ENCODE data around the gene VSX1.

Gene VSX1

DNA sequence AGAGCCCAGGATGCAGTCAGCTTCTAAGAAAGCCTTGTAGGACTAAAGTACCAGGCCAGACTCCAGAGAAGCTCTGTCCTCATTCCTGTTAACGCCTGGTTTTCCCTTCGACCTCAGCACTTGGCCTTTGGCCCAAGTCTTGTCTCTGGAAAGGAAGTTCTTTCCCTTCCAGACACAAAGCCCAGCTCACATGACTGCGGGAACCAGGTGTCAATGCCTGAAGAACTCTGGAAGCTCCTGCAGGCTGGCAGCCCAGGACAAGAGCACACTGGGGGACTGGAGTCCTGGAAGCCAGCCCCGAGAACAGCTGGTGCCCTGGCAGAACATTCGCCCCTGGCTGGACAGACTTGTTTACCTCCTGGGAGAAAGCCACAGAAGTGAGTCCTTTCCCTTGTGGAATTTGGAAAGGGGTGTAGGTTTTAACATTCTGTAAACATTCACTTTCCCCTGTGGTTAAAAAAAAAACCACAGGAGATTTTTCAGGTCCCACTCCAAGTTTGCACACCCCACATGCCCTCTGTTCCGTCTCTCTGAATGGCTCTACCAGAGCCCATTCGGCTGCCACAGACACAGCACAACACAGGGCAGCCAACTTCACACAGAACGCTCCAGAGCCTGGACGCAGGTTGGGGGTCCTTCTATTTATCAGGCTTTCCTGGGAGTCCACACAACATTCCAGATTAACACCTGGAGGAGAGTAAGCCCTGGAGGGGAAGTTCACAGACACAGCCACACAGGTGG, 42.1 kb downstream of the VSX1 start:
- peak; percentile 40 to 80 for DNase-seq

- DNase-seq: peak; percentile 72 to 86
These were observed 43.3 kb downstream of the VSX1 start for GRCh38 chr20:25038591-25039015.

GRCh38 chr20:25038103-25038410, 43.9 kb downstream of the VSX1 start:
- no peak for DNase-seq

- DNase-seq: no peak
These were observed 44.4 kb downstream of the VSX1 start for GRCh38 chr20:25037288-25038102.

- DNase-seq: no peak
These were observed 45.5 kb downstream of the VSX1 start for GRCh38 chr20:25036331-25036936.

DNA sequence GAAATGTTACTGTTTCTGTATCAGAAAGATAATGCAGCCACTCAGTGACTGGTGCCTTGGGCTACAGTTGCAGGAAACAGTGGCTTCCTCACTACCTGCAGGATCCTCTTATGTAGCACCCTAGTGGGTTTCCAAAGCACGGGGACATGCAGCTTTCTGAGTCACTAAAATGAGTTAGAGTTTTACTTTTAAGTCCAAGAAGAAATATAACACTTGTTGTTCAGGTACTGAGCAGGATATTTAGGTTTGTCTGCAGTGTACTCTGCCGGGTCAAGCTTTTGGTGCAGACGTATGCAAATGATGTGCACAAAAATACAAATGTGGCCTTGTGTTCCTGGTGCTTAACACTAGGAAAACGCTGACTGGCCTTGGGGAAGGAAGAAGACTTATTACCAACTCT, 46.0 kb downstream of the VSX1 start:
- DNase-seq: no peak

- no peak for DNase-seq
These were observed 48.0 kb downstream of the VSX1 start for GRCh38 chr20:25033924-25034300.

DNA sequence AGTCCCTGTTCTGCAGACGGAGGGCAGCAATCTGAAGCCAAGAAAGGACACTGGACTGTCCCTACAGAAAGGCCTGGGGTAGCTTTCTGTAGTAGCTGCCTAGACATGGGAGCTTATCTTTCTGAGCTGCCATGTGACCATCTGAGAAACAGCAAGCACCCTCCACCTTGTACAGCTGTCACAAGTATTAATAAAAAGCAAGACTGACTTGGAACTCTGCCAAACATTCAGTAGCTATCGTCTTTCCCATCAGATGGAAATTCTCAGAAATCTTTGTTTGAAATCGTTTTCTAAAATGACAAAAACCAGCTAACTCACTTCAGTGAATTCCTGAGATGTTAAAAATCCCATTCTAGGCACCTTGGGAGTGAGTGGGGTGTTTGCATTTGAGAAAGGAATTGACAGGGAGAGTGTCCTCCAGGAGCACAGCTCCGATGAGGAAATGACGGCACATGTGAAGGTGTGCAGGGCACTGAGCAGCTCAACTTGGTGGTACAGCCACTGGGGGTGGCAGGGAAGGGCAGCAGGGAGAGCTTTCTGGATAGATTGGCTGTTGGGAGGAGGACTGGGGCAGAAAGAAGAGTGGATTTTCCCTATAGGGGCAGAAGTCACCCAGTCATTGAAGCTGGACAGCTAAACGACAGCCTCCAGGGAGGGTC, 48.5 kb downstream of the VSX1 start:
- DNase-seq: no peak

- no peak for DNase-seq
These were observed 49.3 kb downstream of the VSX1 start for GRCh38 chr20:25032478-25033264.

- DNase-seq: no peak
These were observed 49.9 kb downstream of the VSX1 start for GRCh38 chr20:25032065-25032477.

GRCh38 chr20:25031241-25031640, 50.7 kb downstream of the VSX1 start:
- DNase-seq: no peak

DNA sequence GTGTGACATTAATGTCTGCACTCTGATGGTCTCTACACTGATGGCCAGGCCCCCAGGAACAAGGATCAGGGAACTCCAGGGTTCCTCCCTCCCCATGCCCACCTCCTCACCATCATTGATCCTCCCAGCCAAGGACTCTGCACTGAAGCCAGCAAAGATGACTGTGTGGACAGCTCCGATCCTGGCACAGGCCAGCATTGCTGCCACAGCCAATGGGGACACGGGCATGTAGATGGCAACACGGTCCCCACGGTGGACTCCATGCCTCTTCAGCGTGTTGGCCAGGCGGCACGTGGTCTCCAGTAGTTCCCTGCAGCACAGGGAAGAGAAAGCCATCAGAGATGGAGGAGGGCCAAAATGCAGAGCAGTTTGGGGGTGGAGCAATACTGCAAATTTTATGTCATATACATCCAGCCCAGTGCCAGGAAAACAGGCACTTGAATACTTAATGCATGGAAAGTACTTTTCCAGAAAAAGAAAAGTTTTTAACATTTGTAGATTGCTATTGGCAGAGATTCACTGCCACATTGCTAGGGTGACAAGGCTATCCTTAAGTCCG, 51.2 kb downstream of the VSX1 start:
- DNase-seq: no peak

- no peak for DNase-seq
These were observed 51.8 kb downstream of the VSX1 start for GRCh38 chr20:25030007-25030648.

- no peak for DNase-seq
These were observed 55.8 kb downstream of the VSX1 start for GRCh38 chr20:25025986-25026605.
